OCI-LY1 (cell line): ENCODE data around the gene FAM168A.

ENCODE experiments used
- H2AFZ ChIP-seq: fragments of 200-600 bp; sonication (generic), shearing (Covaris generic); 2 replicates; pipeline ENCODE4 v1.6.0; 2014; ENCODE audit warnings: antibody characterized with exemption, mild to moderate bottlenecking, low read length
- H3F3A ChIP-seq: fragments of 200-600 bp; sonication (generic), shearing (Covaris generic); 2 replicates; pipeline ENCODE4 v1.6.0; 2014; ENCODE audit warnings: mild to moderate bottlenecking, antibody characterized with exemption, low read length, moderate library complexity; ENCODE audit not compliant: insufficient read depth
- H3K27ac ChIP-seq: fragments of 200-600 bp; sonication (generic); 2 replicates; pipeline ENCODE4 v1.5.1; 2014; ENCODE audit warnings: low read length, mixed run types, mild to moderate bottlenecking, low read depth; ENCODE audit not compliant: poor library complexity, severe bottlenecking
- H3K27me3 ChIP-seq: fragments of 200-600 bp; sonication (generic); 2 replicates; pipeline ENCODE4 v1.6.0; 2014; ENCODE audit warnings: antibody characterized with exemption, mild to moderate bottlenecking, low read length, moderate library complexity; ENCODE audit not compliant: insufficient read depth
- H3K36me3 ChIP-seq: fragments of 200-600 bp; sonication (generic); 2 replicates; pipeline ENCODE4 v1.6.1; 2014; ENCODE audit warnings: mild to moderate bottlenecking, antibody characterized with exemption, low read length, moderate library complexity, mixed read lengths; ENCODE audit not compliant: insufficient read depth
- H3K4me1 ChIP-seq: fragments of 200-600 bp; sonication (generic); 2 replicates; pipeline ENCODE4 v1.5.1; 2014; ENCODE audit warnings: mild to moderate bottlenecking, low read length, moderate library complexity; ENCODE audit not compliant: insufficient read depth, severe bottlenecking
- H3K4me2 ChIP-seq: fragments of 200-600 bp; sonication (generic), shearing (Covaris generic); 2 replicates; pipeline ENCODE4 v1.6.1; 2014; ENCODE audit warnings: low read length
- H3K4me3 ChIP-seq: fragments of 200-600 bp; sonication (generic); 2 replicates; pipeline ENCODE4 v1.5.1; 2014; ENCODE audit warnings: low read length, low read depth, mild to moderate bottlenecking, mixed read lengths; ENCODE audit not compliant: poor library complexity, severe bottlenecking
- H3K79me2 ChIP-seq: fragments of 200-600 bp; shearing (Covaris generic); 2 replicates; pipeline ENCODE4 v1.6.1; 2016; ENCODE audit warnings: mixed run types, low read length, mixed read lengths; ENCODE audit not compliant: insufficient read depth
- H3K9ac ChIP-seq: fragments of 200-600 bp; sonication (generic), shearing (Covaris generic); 2 replicates; pipeline ENCODE4 v1.6.1; 2014; ENCODE audit warnings: mild to moderate bottlenecking, low read length, mixed read lengths
- H3K9me2 ChIP-seq: fragments of 200-600 bp; sonication (generic), shearing (Covaris generic); 2 replicates; pipeline ENCODE4 v1.6.1; 2014; ENCODE audit warnings: low read depth, mild to moderate bottlenecking, low read length, mixed read lengths
- H3K9me3 ChIP-seq: fragments of 200-600 bp; shearing (Covaris generic); 2 replicates; pipeline ENCODE4 v1.6.1; 2014; ENCODE audit warnings: low read length, mixed read lengths
- H4K20me1 ChIP-seq: fragments of 200-600 bp; sonication (generic), shearing (Covaris generic); 2 replicates; pipeline ENCODE4 v1.6.0; 2016; ENCODE audit warnings: mild to moderate bottlenecking, low read length; ENCODE audit not compliant: insufficient read depth
- EZH2 ChIP-seq: fragments of 200-600 bp; sonication (generic), shearing (Covaris generic); IDR thresholded peaks from 2 replicates; pipeline ENCODE4 v1.8.0; 2017; ENCODE audit warnings: borderline replicate concordance, mixed run types, mild to moderate bottlenecking, antibody characterized with exemption, low read length, moderate library complexity, mixed read lengths
- TF ChIP-seq, protein P1 (sequence below): fragments of 200-600 bp; sonication (generic), shearing (Covaris generic); IDR thresholded peaks from 2 replicates; pipeline ENCODE4 v1.5.1; 2017; ENCODE audit warnings: mild to moderate bottlenecking, antibody characterized with exemption, low read length, moderate library complexity, mixed read lengths

FAM168A gene

DNA sequence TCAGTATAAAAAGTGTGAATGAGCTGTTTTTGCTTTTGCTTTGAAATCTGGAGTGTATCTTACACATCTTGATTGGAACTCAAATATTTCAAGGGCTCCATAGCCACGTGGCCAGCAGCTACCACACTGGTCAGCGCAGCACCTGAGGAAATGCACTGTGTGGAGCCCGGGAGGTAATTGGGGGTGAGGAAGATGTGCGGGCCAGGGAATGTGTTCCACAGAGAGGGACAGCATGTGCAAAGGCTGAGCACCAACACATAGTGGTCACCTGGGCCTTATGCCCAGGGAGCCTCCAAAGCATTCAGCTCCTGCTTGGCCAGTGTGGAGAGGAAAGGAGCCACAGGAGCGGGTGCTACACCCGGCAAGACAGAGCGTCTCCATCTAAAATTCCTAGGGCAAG is 200.9 kb downstream of the FAM168A start:
- Histone ChIP-seq H3K9me3 (no peaks in the 10 kb centered on the region), H4K20me1 (no peaks in the 10 kb centered on the region), H3K9me2 (no peaks in the 10 kb centered on the region), H3F3A (no peaks in the 10 kb centered on the region), H3K79me2 (no peaks in the 10 kb centered on the region), H3K4me2 (no peak overlapping the region), H2AFZ (no peak overlapping the region), H3K4me3 (no peak overlapping the region), H3K36me3 (peaks cover 23% of the 10 kb centered on the region; the same call in 1 of the 2 replicates), H3K4me1 (no peaks in the 10 kb centered on the region), H3K27ac (no peak overlapping the region), H3K27me3 (no peaks in the 10 kb centered on the region), H3K9ac (no peak overlapping the region)
- TF ChIP-seq, protein P1, sequence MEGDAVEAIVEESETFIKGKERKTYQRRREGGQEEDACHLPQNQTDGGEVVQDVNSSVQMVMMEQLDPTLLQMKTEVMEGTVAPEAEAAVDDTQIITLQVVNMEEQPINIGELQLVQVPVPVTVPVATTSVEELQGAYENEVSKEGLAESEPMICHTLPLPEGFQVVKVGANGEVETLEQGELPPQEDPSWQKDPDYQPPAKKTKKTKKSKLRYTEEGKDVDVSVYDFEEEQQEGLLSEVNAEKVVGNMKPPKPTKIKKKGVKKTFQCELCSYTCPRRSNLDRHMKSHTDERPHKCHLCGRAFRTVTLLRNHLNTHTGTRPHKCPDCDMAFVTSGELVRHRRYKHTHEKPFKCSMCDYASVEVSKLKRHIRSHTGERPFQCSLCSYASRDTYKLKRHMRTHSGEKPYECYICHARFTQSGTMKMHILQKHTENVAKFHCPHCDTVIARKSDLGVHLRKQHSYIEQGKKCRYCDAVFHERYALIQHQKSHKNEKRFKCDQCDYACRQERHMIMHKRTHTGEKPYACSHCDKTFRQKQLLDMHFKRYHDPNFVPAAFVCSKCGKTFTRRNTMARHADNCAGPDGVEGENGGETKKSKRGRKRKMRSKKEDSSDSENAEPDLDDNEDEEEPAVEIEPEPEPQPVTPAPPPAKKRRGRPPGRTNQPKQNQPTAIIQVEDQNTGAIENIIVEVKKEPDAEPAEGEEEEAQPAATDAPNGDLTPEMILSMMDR = no peak
- TF ChIP-seq EZH2 = no peak

DNA sequence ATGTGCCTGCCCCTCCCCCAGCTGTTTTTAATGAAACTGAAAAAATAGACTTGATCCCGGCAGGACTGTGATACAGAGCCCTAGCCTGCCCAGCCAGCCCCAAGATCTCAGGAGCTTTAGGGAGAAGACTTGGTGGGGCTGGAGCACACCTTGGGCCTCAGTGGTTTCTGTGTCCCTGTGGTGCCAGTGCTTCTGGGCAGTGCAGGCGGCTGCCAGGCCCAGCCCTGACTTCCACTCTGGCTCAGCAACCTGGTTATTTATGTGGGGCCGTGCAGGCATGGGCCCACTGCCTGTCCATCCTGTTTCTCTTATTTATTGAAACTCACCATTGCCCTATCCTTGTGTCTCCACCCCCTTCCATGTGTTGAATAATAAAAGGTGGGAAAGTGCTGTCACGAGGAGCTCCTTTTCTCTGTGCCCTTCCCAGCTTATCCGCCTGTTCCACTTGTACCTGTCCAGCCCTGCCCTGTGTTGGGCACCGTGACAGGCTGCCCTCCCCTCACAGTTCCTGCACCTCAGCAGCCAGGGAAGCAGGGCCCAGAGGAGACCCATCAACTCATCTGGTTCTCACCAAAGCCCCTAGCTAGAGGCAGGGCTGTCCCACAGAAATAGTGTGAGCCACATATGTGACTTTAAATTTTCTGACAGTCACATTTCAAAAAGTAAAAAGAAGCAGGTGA is 201.5 kb downstream of the FAM168A start:
- H3K27ac ChIP-seq = no peak overlapping the region
- no peak overlapping the region for H3K4me2 ChIP-seq
- TF ChIP-seq EZH2 = no peak
- TF ChIP-seq, protein P1 = no peak
- H4K20me1 ChIP-seq = no peaks in the 10 kb centered on the region
- no peaks in the 10 kb centered on the region for H3K9me2 ChIP-seq
- no peak overlapping the region for H3K9ac ChIP-seq
- no peaks in the 10 kb centered on the region for H3K4me1 ChIP-seq
- H3K27me3 ChIP-seq = no peaks in the 10 kb centered on the region
- H3K36me3 ChIP-seq = peaks cover 23% of the 10 kb centered on the region; the same call in 1 of the 2 replicates
- H3K4me3 ChIP-seq = no peak overlapping the region
- H3F3A ChIP-seq = no peaks in the 10 kb centered on the region
- no peak overlapping the region for H2AFZ ChIP-seq
- no peaks in the 10 kb centered on the region for H3K9me3 ChIP-seq
- H3K79me2 ChIP-seq = no peaks in the 10 kb centered on the region

DNA sequence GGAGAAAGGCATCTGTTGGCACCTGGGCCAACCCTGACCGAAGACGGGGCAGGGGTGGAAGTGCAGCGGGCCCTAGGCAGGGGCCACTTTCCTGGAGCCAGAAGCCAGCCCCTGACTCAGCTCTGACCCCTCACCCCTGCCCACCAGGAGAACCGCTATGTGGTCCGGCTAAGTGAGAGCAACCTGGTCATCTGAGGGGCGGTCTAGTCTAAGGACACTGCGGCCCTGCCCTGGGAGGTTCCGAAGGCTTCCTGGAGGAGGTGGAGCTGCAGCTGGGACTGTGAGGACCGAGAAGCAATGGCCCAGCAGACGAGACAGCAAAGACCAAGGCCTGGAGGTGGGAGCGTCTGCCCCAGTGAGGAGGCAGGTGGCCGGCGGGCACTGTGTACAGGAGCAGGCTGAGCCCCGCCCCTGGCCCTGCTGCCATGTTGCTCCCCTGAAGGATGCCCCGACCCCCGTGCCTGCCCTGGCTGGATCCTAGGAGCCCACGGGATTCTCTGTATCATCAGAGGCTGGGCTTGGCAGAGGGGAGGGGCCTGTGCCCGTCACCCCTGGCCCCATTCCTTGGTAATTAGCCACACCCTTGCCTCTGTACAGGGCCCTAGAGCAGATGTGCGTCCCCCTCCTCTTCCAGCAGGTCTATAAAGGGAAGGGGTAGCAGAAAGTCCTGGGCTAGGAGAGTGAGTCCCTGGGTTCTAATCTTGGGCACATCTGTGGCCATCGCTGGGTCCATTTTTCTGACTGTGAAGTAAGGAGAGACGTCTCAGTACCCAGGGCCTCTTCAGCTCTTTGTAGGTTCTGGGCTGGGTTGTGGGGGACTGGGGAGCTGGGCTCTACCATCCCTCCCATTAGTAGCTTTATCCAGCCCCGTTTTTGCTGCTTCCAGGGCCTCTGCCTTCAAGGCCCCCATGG is 202.4 kb downstream of the FAM168A start:
- Histone ChIP-seq H3K4me1 (no peaks in the 10 kb centered on the region), H3K27ac (no peak overlapping the region), H3F3A (no peaks in the 10 kb centered on the region), H3K4me3 (no peak overlapping the region), H3K27me3 (no peaks in the 10 kb centered on the region), H3K9me3 (no peaks in the 10 kb centered on the region), H3K9ac (no peak overlapping the region), H3K36me3 (peaks cover 23% of the 10 kb centered on the region; the same call in 1 of the 2 replicates), H4K20me1 (no peaks in the 10 kb centered on the region), H3K9me2 (no peaks in the 10 kb centered on the region), H2AFZ (no peak overlapping the region), H3K4me2 (no peak overlapping the region), H3K79me2 (no peaks in the 10 kb centered on the region)
- TF ChIP-seq, protein P1 = no peak
- no peak for TF ChIP-seq EZH2
